Medulla oblongata (tissue), 1 donor: Measurements from ENCODE around the gene LPXN.

Experiments used
- DNase-seq: peaks from one replicate; pipeline ENCODE4 v3.0.0-alpha.2; 2015; ENCODE audit errors: extremely low spot score

The LPXN gene

GRCh38 chr11:58575377-58576020 lies at the start of gene LPXN:
Gene LPXN (minus strand): TSS chr11:58575856. CDS start chr11:58575772, 84 bp downstream.
- peak; percentile 82 for DNase-seq

- DNase-seq, result no peak
These were observed 49.4 kb upstream of the LPXN start for GRCh38 chr11:58625086-58625485.

GRCh38 chr11:58622344-58622743 lies 46.7 kb upstream of the LPXN start, which contains the start of gene CNTF:
Gene CNTF (plus strand): TSS chr11:58622665. CDS start chr11:58622753, 88 bp downstream.
- no peak for DNase-seq

- DNase-seq, result no peak
These were observed 46.1 kb upstream of the LPXN start for GRCh38 chr11:58621586-58622262.

GRCh38 chr11:58617976-58618557 lies 42.4 kb upstream of the LPXN start:
- DNase-seq, result peak; percentile 42

GRCh38 chr11:58616594-58616993 lies 40.9 kb upstream of the LPXN start:
- DNase-seq, result no peak

- no peak for DNase-seq
These were observed 39.9 kb upstream of the LPXN start for GRCh38 chr11:58615559-58615958.

- no peak for DNase-seq
These were observed 37.6 kb upstream of the LPXN start for GRCh38 chr11:58613228-58613627.

- DNase-seq, result no peak
These were observed 34.1 kb upstream of the LPXN start for GRCh38 chr11:58609723-58610122.

GRCh38 chr11:58608331-58608730 lies 32.7 kb upstream of the LPXN start:
- DNase-seq, result no peak

GRCh38 chr11:58606930-58607714 lies 31.5 kb upstream of the LPXN start:
- no peak for DNase-seq

- DNase-seq, result no peak
These were observed 24.9 kb upstream of the LPXN start for GRCh38 chr11:58600510-58600909.

- no peak for DNase-seq
These were observed 22.0 kb upstream of the LPXN start for GRCh38 chr11:58597486-58598144.

GRCh38 chr11:58596621-58597020 lies 21.0 kb upstream of the LPXN start:
- no peak for DNase-seq

- no peak for DNase-seq
These were observed 19.2 kb upstream of the LPXN start for GRCh38 chr11:58594826-58595225.

GRCh38 chr11:58592760-58593472 lies 17.3 kb upstream of the LPXN start:
- no peak for DNase-seq

GRCh38 chr11:58591659-58592058 lies 16.0 kb upstream of the LPXN start:
- no peak for DNase-seq

GRCh38 chr11:58586998-58587397 lies 11.3 kb upstream of the LPXN start:
- DNase-seq, result no peak

GRCh38 chr11:58582437-58582836 lies 6.8 kb upstream of the LPXN start:
- no peak for DNase-seq

- DNase-seq, result no peak
These were observed 4.7 kb upstream of the LPXN start for GRCh38 chr11:58580311-58580710.
